HG02981 (cell line): Measurements from ENCODE around the gene GIMAP5.
A peak's percentile ranks its signal among the peaks of the same experiment; 100 is the strongest.
"Not testable (repeated sequence)": the region's sequence is repeated elsewhere in the genome, so short reads cannot be mapped to it uniquely, and the experiment has no call there.

Experiments used
- ATAC-seq: cut with Tn5 transposase; IDR thresholded peaks from one replicate; pipeline ENCODE4 v1.9.1; 2021; ENCODE audit warnings: mild to moderate bottlenecking, moderate library complexity; ENCODE audit not compliant: unreplicated experiment

Gene GIMAP5

DNA sequence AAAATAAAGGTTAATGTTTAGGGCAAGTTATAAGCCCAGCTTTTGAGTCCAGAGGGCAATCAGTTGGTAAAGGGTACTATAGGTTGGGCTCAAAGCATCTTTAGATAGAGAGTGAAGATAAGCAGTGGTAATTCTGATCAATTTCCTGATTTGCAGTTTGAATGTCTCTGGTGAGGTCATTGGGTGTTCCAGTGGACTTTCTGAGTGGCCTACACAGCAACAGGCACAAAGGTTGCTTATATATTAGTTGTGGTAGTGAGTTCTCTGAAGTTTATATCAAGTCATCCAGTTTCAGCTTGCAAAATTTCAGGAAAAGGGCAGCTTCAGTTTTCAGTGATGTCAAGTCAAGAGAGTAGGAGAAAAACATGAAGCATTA, 29.1 kb downstream of the GIMAP5 start:
- ATAC-seq: no peak

DNA sequence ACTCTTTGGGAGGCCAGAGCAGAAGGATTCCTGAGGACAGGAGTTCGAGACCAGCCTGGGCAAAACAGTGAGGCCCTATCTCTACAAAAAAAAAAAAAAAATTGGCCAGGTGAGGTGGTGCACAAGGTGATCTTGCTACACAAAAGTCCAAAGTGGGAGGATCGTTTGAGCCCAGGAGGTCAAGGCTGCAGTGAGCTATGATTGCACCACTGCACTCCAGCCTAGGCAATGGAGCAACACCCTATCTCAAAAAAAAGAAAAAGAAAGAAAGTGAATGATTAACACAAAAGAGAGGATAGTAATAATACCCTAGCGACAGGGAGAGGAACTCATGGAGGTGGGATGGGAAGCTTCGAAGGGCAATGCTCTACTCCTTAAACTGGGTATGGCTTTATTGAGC, 32.5 kb downstream of the GIMAP5 start:
- ATAC-seq: no peak

DNA sequence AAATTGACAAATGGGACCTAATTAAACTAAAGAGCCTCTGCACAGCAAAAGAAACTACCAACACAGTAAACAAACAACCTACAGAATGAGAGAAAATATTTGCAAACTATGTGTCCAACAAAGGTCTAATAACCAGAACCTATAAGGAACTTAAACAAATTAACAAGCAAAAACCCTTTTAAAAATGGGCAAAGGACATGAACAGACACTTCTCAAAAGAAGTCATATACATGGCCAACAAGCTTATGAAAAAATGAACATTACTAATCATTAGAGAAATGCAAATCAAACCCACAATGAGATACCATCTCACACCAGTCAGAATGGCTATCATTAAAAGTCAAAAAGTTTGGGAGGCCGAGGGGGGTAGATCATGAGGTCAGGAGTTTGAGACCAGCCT, 36.9 kb downstream of the GIMAP5 start:
- not testable (repeated sequence) for ATAC-seq

DNA sequence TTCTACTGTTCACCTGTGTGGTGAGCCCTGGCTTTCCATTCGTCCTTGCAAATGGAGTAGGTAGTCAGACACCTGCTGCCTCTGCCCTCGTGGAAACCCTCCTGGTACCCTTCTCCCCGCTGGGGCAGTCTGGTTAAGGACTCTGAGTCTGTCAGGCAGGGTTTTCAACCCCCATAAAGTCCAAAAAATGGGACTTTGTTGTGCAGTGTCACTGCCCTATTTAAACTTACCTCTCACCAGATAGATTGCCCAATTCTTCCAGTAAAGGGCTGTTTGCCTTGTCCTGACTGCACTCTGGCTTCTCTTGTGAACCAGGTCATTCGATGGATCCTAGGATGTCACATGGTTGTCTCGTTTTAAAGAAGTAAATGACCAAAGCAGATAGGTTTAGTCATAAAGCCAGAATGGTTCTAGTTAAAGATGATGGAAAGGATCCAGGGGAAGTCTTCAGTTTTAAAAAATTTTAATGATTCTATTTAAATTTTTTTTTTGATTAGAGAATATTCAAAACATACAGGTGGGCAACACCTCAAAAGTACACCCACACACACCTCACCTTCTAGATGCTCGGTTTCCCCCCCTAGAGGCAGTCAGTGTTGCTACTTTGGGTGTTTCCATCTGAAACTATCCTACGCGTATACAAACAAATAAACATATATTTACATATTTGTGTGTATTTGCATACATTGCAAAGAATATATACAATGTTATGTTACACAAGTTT, 41.0 kb downstream of the GIMAP5 start:
- ATAC-seq: no peak

DNA sequence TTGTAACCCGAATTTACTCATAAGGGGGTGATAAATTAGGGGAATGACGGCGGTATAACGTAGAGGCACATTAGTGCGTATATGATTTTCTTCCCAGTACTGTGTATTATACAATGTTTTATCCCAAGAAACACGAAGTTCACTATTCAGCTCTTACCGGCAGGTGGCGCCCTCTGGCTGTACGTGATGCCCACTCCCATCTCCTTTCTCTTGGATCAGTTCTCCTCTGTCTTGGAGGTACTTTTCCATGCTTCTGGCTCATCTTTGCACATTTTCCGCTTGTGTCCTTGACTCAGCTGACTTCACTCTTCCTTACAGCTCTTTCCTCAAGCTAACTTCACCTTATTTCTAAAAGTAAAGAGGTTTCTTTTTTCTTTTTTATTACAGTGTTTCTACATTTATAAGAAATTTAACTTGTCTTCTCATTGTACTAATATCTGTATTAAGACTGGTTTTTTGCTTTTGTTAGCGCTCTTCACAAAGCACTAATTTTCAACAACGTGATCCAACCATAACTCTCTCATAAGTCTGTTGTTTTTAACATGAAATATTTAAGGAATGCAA, 41.6 kb downstream of the GIMAP5 start:
- no peak for ATAC-seq

DNA sequence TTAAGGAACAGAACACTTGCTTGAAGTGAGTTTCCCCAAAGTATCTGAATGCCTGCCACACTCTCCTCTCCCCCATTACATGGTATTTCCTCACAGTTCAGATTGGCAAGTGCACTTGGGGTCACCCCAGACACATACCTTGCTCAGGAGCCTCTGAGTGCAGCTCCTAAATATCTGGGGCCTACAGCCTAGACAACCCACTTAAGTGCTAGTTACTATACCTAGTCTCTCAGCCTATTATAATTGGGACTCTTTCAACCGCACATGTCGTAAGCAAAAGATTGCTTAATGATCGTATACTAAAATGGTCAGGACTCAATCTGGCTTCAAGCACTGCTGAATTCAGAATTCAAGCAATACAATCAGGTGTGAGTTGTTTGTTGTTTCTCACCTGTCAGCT, 43.1 kb downstream of the GIMAP5 start:
- ATAC-seq: no peak

DNA sequence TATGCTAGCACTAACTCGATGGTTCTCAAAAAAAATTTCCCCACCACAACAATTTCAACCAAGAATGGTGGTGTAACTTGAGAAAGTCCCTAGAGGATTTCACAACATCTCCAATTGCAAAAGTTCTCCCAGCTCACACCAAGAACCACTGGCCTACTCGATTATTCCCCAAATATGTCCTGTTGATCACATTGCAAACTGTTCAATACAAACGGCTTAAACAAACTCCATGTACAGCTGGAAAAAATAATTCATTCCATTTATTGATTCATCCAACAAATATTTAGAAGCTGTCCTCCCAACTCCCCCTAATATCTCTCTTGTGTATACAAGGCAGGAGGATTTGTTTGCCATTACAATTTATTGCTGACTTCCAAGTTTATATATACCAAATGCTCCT, 43.9 kb downstream of the GIMAP5 start:
- no peak for ATAC-seq

DNA sequence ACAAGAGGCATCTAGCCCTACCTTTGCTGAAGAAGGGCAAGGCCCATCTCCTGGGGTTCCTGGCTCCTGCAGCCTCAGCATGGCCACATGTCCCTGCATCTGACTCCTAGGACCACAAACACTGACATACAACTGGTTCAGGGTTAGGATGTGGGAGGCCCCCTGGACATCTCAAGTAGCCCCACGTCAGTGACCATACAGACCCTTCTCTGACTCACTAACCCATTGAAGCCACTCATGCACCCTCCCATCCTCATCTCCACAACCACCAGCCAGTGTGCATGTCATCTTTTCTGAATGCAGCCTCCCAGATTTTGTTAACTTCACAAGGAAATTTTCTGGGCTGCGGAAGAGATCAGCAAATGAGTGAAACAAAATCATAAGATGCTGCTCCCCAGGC, 44.7 kb downstream of the GIMAP5 start:
- ATAC-seq: no peak

DNA sequence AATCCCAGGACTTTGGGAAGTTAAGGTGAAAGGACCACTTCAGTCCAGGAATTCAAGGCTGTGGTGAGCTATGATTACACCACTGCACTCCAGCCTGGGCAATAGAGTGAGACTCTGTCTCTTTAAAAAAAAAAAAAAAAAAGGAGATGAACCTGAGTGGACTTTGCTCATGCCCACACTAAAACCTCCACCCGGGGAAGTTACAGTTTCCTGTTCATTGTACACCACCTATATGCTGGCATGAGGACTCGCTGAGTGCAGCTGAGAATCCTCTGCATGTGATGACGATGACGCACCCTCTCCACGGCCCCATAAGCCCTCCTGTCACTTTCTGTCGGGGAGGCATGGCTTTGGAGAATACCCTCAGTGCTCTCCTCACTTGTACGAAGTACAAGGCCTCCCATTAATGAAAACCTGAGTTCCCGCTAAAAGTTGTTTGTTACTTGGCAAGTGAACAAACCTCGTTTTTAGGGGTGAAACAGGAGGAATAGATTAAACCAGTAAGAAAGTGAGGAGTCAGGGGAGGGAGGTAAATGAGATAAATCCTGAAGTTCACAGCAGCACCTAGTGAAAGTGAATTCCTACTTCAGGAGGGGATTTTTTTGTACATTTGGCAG, 47.0 kb downstream of the GIMAP5 start:
- no peak for ATAC-seq

DNA sequence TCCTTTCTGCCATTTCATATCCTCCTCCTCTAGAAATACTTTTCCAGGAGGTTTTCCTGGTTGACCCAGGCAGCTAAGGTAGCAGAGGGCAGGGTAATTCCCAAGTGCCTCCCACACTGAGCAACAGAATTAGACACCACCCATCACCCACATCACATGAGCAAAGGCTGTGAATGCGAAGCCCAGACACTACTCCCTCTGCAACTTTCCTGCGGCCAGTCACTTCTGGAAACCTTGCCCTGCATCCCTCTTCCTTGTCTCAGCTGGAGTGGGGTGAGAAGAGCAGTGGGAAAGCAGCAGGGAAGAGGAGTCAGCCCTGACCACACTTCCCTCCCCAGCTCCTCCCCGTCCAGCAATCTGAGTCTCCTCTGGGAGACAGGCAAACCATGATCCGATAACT, 47.7 kb downstream of the GIMAP5 start:
- no peak for ATAC-seq

DNA sequence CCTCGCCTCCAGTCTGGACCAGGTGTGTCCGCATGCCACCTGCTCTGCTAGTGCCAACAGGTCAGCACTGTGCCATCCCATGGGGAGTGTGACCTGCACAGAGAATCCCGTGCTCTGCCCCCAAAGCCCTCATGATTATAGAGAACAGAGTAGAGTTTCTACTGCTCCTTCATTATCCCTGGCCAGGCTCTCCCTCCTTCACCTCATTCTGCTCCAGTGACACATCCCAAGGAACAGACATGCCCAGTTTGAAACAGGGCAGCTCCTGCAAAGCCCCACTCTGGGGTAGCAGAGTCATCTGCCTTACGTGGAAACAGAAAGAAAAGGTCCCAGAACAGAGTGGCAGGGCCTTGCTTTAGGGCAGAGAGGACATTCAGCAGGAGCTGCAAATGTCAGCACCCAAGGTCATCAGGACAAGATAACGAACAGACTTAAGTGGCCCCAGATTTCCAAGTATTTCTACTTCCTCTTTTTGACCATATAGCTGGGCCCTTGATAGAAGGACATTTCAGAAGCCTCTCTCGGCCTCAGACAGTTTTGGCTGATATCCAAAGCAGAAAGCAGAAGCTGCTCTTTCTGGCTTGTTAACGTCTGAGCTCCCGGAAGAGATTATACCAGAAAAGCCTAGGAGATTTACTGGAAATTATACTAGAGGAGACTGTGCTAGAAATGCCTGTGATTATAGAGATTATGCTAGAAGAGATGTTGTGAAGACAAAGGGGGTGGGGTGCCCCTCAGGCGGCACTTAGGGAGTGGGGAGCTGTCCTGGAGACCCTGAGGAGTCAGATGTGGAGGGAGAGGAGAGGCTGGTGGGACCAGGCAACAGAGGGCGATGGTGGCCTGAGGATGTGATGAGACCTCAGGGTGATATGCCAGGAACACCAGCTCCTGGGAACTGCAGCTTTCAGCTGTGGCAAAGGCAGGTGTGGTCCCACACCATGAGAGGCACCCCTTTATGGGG, 50.4 kb downstream of the GIMAP5 start:
- ATAC-seq: peak; percentile 57

DNA sequence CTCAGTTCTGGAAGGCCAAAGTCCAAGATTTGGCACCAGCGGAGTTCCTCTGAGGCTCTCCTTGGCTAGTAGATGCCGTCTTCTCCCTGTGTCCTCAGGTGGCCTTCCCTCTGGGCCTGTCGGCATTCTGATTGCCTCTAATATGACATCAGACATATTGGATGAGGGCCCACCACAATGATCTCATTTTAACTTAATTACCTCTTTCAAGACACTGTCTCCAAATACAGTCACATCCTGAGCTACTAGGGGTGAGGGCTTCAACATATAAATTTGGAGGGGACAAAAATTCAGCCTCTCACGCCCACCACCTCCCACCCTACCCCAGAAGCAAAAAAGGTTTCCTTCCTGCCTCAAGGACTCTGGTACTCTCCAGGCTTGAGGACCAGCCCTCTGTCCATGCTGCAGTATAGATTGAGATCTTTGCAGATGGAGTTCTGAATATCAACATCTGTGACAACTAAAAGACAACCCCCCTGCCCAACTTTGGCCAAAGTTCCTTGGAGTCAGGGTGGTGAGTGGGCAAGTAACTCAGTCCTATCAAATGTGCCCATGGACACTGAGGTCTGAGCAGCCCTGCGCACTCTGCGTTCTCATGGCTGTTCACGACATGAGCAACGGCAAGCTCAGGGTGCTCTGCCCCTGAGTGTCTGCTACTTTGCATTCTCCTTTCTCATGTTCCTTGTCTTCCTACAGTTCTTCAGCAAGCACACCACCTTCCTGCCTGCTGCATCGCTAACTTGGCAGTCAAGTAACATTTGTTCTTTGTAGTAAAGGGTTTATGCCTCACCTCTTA, 51.5 kb downstream of the GIMAP5 start:
- no peak for ATAC-seq

DNA sequence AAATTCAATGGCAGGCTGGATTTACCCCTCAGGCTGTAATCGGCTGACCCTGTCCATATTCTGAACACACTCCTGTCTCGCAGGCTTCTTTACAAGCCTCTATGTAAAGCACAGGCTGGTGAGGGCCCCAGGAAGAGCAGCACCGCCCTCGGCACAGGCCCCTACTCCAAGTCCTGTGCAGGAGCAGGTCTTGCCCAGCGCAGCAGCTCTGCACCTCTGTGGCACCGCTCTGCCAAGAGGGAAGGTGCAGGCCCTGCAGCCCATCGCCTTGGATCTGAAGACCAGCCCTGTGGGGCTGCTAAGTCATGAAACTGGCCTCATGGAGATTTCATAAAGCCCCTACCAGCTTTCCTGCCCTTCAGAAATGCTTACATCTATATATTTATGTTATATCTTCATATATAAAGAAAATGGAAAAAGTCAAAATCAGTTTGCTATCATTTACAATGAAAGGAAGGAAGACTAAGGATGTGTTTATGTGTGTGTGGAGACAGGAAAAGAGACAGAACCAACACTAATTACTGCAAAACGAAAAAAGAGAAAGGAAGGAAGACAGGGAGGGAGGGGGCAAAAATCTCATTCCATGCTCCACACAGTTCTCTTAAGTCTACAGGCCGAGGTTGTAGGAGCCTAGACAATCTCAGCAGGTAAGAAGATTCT, 53.3 kb downstream of the GIMAP5 start:
- no peak for ATAC-seq

DNA sequence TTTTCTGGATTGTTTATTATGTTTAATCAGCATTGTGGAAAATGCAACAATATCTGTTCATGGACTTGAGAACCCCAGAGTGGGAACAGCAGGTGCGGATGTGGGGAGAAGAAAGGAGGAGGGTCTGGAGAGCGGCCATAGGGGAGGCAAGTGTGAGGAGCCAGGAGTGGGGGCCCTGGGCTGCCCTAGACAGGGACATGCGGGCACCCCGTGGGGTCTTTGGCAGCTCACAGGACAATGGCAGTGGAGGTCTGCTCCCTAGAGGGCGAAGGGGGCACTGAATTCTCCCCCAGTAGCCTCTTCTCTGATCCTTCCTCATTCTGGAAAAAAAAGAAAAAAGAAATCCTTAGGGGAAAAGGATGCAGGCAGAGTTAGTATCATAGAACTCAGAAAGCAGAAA, 54.1 kb downstream of the GIMAP5 start:
- no peak for ATAC-seq

DNA sequence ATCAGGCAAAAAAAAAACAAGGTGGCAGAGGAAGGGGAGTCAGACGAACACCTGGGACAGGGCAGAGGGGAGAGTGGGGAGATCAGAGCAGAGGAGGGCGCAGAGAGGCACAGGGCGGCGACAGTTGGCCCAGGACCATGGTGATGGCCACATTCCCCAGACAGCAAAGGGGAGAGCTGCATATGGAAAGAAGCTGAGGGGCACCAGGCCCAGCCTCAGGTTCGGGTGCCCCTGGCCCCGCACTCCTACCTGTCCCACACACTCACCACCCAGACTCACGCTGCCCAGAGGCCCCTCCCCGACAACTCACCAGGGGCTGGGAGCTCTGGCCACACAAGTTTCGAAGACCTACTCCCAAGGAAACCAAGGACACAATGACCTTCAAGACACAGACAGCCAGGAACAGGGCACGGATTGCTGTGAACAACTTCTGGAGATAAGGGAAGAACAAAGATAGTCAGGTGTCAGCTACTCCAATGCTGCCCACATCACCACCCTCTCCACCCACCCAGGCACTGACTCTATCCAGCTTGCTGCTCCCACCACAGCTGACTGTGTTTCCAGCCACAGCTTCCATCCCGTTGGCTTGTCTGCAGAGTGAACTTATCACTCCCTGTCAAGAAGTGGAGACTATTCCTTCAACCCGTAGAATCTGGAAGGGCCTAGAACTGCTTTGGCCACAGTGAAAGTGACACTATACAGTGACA, 54.7 kb downstream of the GIMAP5 start:
- no peak for ATAC-seq
